ENCODE results near the gene ARL14EP. TPM values are rescaled to one million over a fixed set of nuclear protein-coding genes. Genes with fewer than 3 reads are reported as not detected.

The ARL14EP gene
- total RNA-seq, 4 donors from 2014 or later: 8.3 to 19.1 (median 13.3) TPM

GRCh38 chr11:30326114-30326778, 3.3 kb downstream of the ARL14EP start:
- no peak for DNase-seq
- Histone ChIP-seq H3K9me3 (no peaks in the 10 kb centered on the region), H3K36me3 (peaks cover 0 to 7% (median 0%) of the 10 kb centered on the region in 3 donors), H3K4me3 (no peak overlapping the region), H3K27me3 (no peaks in the 10 kb centered on the region), H3K4me1 (peaks cover 0 to 59% (median 24%) of the 10 kb centered on the region in 3 donors), H3K27ac (no peak overlapping the region)
- intact Hi-C loops (cut with DNase I): no loop called here
- TF ChIP-seq CTCF (IDR thresholded peaks at IDR 0.05): no peak
- no peak for TF ChIP-seq POLR2A (IDR thresholded peaks at IDR 0.05)
- WGBS, 2 donors: 53 to 54% methylated on average over 2 of the region's 2 CpGs

DNA sequence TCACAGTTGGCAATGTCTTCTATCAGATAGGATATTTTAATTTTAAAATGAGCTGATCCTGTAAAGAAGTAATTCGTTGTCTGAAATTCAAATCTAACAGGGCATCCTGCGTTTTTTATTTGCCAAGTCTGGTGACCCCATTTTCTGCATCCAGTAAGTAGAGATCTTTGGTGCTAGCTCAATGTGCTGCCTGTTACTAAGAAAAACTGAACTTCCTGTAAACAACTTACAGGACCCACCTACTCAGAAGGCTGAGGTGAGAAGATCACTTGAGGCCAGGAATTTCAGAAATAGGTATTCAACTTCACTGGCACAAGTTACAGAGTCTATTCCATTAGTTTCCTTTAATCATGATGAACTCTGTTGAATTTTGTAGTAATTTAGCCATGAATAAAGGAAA, 4.0 kb downstream of the ARL14EP start:
- peaks cover 0 to 59% (median 24%) of the 10 kb centered on the region in 3 donors for H3K4me1 ChIP-seq
- WGBS, 2 donors: 58 to 95% methylated on average over 2 of the region's 2 CpGs

GRCh38 chr11:30328681-30329080, 5.8 kb downstream of the ARL14EP start:
- intact Hi-C loops (cut with DNase I): no loop called here
- TF ChIP-seq POLR2A (IDR thresholded peaks at IDR 0.05): no peak
- TF ChIP-seq CTCF (IDR thresholded peaks at IDR 0.05): no peak
- H3K4me1 ChIP-seq: peaks cover 0 to 49% (median 24%) of the 10 kb centered on the region in 3 donors

More for the DNA sequence above, 4.0 kb downstream of the ARL14EP start:
- no peak for DNase-seq
- peaks cover 0 to 14% (median 0%) of the 10 kb centered on the region in 3 donors for H3K36me3 ChIP-seq
- H3K9me3 ChIP-seq: no peaks in the 10 kb centered on the region
- H3K27ac ChIP-seq: no peak overlapping the region
- no peak overlapping the region for H3K4me3 ChIP-seq
- H3K27me3 ChIP-seq: no peaks in the 10 kb centered on the region
- intact Hi-C loops (cut with DNase I): no loop called here
- no peak for TF ChIP-seq POLR2A (IDR thresholded peaks at IDR 0.05)
- no peak for TF ChIP-seq CTCF (IDR thresholded peaks at IDR 0.05)

DNA sequence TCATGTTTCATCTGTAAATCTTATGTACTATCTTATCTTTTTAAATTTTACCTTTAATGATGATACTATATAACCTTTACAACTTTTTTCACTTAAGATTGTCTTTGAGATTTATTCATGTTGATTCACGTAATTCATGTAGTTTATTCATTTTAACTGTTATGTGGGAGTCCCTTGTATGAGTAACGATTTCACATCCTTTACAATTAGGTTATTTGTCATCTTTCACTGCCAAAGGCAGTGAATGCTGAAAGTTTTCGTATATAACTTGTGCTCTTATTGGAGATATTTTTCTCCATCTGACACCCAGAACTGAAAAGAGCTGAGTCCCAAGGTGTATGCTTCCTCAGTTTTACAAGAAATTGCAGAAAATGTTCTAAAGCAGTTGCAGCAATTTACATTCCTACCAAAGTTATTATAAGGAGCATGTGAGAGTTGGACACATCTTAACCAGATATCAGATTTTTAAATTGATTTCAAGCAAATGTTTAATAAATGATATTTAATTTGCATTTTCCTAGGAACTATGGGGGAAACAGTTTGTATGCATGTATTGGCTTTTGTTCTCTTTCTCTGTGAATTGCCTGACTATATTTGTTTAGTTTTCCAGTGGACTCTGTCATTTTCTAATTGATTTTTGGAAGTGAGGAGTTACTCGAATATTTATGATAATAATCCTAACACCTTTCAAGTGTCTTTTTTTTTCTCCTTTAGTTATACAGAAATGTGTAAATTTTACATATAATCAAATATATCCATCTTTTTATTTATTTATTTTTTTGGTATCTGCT, 6.4 kb downstream of the ARL14EP start:
- Histone ChIP-seq H3K4me1 (peaks cover 0 to 42% (median 18%) of the 10 kb centered on the region in 3 donors), H3K9me3 (no peaks in the 10 kb centered on the region), H3K4me3 (no peak overlapping the region), H3K27me3 (no peaks in the 10 kb centered on the region), H3K27ac (no peak overlapping the region), H3K36me3 (peaks cover 0 to 38% (median 0%) of the 10 kb centered on the region in 3 donors)
- DNase-seq: no peak
- no peak for TF ChIP-seq CTCF (IDR thresholded peaks at IDR 0.05)
- TF ChIP-seq POLR2A (IDR thresholded peaks at IDR 0.05): no peak
- intact Hi-C loops (cut with DNase I): no loop called here
- 42 to 46% methylated on average over 4 of the region's 4 CpGs for WGBS, 2 donors

More at GRCh38 chr11:30328681-30329080, 5.8 kb downstream of the ARL14EP start:
- no peak overlapping the region for H3K4me3 ChIP-seq
- H3K27ac ChIP-seq: no peak overlapping the region
- no peak for DNase-seq
- H3K9me3 ChIP-seq: no peaks in the 10 kb centered on the region
- H3K36me3 ChIP-seq: peaks cover 0 to 32% (median 0%) of the 10 kb centered on the region in 3 donors
- no peaks in the 10 kb centered on the region for H3K27me3 ChIP-seq

DNA sequence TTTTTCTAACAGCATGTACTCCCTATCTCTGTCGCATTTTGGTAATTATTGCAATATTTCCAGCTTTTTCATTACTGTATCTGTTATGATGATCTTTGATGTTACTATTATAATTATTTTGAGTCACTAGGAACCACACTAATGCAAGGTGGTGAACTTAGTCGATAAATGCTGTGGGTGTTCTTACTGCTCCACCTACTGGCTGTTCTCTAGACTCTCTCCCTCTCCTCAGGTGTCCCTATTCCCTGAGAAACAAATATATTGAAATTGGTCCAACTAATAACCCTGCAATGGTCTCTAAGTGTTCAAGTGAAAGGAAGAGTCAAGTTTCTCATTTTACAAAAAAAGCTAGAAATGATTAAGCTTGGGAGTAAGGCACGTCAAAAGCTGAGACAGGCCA, 10.5 kb downstream of the ARL14EP start:
- no peak overlapping the region for H3K27ac ChIP-seq
- no peaks in the 10 kb centered on the region for H3K27me3 ChIP-seq
- no peaks in the 10 kb centered on the region for H3K9me3 ChIP-seq
- peaks cover 0 to 13% (median 0%) of the 10 kb centered on the region in 3 donors for H3K4me1 ChIP-seq
- intact Hi-C loops (cut with DNase I): no loop called here
- peak in 5 of 6 experiments; percentile 16 to 51 (median 29) for TF ChIP-seq CTCF (IDR thresholded peaks at IDR 0.05)
- TF ChIP-seq POLR2A (IDR thresholded peaks at IDR 0.05): no peak
- 64 to 75% methylated on average over 3 of the region's 3 CpGs for WGBS, 2 donors
- H3K4me3 ChIP-seq: no peak overlapping the region
- DNase-seq: no peak
- H3K36me3 ChIP-seq: peaks cover 0 to 79% (median 5%) of the 10 kb centered on the region in 3 donors

Data from esophagus squamous epithelium (tissue), 5 donors.